D341Med (cell line): ENCODE measurements around the gene CMTM8.

Experiments
- DNase-seq: peaks from one replicate; pipeline ENCODE4 v3.0.0; 2012; ENCODE audit warnings: low spot score

Gene CMTM8

DNA sequence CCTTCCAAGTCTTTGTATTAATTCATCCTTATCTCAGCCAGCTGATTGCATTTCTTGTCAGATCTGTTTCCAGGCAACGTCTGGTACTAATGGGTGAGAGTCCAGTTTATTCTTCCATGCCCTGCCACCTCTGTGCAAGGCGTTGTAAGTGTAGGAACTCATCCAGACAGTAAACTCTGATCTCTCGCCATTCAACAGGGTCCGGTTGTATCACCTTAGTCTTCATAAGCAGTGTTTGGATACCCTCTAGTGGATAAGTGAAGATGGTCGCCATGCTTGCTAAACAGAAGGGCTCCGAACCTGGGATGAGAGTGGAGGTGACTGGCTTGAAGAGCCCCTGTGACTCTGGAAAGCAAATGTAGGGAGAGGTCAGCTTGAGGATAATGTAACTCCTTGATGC lies 101.6 kb downstream of the CMTM8 start:
- peak; percentile 67 for DNase-seq

DNA sequence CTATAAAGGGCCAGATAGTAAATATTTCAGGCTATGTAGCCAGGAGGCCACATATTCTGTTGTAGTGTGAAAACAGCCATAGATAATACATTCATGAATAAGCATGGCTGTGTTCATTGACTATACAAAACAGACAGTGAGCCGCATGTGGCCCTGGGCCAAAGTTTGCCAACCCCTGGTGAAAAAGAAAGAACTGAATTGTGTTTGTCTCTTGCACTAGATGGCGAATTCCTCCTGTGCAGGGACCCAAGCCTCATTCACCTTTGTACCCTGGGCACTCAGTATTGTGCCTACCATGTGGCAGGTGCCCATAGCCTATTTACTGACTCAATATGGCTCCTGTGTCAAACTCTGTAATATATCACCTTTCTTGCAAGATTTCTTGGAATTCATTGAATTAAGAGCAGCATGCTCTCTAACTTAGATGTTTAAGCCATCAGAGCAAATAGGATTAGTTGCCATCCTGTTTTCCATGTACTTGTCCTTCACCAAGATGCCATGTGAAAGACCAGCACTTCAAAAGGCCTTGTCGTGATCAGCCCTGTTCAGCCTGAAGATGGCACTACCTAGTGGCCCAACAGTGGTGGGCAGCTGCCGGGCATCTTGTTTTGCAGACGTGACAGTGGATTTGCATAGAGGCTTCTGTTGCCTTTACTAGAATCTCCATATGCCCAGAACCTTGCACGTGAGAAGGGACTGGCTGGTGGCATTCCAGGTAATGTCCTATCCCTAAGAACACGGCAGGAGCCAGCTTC lies 102.3 kb downstream of the CMTM8 start:
- DNase-seq = no peak

- DNase-seq = no peak
Measured at GRCh38 chr3:32347343-32348125, 109.1 kb downstream of the CMTM8 start.

DNA sequence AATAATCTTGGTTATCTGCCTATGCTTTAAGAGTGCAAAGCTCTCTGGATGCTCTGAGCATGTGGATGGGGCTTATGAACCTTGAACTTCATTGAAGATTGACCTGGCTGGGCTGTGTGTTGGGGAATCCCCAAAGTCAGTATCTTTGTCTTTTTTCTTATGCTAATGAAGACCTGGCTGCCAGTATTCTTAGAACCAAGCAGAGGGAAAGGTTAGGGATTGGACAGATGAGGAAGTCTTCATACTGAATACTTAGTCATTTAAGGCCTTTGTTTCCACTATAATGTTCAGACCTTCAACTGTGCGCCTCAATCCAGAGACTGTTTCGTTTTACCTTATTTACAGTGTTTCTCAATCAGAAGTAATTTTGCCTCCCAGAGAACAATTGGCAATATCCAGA lies 110.7 kb downstream of the CMTM8 start:
- no peak for DNase-seq

- DNase-seq = no peak
Measured at GRCh38 chr3:32352563-32352962, 114.1 kb downstream of the CMTM8 start.

GRCh38 chr3:32353351-32353750 lies 114.9 kb downstream of the CMTM8 start:
- DNase-seq = no peak

- DNase-seq = no peak
Measured at GRCh38 chr3:32354362-32354778, 115.9 kb downstream of the CMTM8 start.

DNA sequence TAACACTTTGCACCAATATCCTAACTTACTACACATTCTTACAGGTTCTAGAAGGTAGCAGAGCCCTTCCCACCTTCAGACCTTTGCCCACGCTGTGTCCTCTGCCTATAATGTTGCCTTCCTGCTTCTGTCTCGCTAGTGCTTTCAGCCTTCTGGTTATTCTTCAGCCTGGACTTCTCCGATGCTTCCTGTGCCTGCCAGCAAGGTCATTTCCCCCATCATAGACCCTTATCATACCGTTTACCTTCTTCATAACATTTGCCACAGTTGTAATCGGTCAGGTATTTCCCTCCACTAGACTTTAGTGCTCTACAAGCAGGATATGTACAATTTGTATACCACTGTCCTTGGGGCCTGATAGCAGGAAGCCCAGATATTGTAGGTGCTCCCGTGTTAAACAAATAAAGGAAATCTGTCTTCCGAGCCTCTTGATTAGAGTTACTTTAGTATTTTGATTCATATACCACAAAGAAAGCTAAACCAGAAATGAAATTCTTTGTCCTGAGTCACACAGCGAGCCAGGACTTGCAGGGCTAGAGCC lies 117.3 kb downstream of the CMTM8 start:
- DNase-seq = no peak

DNA sequence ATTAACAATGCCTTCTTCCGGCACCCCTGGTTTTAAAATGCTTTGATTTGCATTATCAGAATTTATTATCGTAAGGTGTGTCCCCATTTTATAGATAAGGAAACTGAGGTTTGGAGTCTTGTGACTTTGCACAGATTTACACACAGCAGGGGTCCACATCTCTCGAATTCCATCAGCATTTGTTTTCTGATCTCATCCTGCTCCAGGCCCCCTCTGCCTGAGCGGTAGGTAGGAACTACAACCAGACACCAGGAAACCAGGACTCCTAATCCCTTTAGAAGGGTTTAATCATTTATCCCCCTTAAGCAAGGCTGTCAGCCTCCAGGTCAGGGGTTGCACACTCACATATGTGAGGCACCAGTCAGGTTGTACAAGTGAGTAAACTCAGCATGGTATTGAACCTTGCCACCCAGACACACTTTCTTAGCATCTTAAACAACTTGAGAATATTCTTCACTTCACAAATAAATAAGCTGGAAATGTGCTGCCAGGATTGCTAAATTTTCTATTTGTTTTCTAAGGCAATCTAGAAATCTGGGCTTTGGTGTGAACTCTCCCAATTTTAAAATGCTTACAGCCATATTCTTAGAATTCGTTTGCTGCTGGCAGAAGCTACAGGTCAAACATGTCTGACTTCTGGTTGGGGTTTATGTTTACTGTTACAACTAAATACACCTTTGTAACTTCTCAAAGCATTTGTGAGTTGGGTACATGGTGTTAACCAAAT lies 121.4 kb downstream of the CMTM8 start:
- DNase-seq = no peak

DNA sequence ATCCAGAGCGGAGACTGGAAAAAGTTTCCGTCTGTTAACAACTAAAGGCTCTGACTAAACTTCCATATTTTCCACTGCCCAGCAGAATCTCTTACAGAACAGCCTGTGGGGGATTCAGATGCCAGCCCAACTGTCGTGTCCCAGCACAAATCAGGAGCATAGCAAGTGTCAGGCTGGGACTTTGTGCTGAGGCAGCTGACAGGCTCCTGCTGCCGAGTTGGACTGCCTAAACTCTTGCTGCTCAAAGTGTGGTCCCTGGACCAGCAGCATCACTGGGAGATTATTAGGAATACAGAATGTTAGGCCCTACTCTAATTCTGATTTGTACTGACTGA lies 122.0 kb downstream of the CMTM8 start:
- no peak for DNase-seq

DNA sequence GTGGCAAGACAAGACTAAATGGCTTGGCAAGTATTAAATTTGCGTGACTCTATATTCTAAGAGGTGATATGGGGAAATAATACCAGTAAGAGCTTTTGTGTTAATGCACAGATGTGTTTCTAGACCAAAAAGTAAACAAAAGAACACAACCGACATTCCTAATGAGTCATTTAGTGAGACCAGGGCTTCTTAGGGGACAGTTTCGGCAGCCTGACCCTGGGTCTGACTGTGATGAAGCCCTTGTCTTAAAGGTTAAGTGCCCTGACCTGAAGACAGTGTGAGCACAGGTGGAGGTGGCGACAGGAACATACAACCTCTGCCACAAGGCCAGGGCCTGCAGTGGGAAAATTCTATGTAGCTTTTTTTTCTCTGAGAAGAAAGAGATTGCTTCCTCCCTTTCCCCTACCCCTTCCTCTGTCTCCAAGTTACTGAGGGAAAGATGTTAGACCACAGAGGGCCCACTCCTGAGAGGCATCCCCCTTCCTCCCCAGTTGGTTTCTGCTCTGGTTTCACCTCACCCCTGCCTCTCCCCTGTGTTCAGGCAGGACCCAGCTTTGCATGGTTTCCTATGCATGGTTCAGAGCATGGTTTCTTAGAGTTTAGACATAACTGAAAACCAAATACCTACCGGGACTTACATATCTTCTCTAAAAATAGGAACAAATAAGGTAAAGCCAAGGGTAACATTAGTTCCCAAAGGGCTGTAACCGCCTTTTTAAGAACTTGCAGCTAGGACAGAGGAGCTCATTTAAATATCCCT lies 128.3 kb downstream of the CMTM8 start:
- no peak for DNase-seq

DNA sequence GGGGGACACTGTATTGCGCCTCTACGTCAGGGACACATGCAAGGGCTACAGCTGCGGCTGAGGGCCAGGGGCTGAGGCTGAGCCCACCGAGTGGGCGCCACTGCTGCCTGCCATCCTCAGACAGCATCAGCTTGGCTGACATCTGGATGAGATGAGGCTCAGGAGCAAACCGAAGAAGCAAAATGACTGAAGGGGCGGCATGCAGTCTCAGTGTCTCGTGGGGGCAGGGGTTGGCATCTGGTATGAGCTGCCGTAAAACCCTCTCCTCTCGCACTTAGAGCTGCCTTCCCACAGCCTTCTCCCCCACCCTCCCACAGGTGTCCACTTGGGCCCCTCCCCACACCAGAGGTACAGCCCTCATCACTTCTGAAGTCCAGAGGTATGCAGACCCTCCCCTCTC lies 129.0 kb downstream of the CMTM8 start:
- DNase-seq = no peak

DNA sequence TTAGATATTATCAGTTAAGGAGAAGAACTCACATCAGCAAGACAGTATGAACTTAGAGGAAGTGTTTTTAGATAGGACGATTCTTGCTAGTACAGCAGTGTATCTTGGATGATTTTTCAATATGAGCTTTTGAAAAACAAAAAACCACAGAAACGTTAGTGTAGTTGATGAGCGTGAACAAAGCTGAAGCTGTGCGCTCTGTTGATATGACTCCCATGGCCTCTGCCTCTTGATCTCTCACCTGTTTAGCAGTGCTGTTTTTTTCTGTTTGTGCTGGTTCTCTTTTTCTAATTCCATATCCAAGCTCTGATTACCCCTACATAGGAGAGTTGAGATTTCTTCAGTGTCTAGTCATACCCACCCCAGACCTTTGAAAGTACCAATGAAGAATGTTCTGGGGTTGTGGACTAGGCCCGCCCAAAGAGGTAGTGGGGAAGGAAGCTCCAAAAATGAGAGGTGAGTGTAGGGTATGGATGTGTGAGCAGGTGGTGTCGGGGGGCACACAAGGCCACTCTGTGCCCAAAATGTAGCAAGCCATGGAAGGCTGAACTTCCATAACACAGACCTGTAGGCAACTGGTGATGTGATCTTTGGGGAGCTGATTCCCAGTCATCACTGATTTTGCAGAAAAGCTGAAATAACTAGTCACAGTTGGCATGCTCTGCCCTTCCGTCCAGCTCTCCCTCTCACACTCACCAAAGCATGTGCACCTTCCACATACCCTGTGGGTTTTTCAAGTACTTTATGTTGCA lies 133.2 kb downstream of the CMTM8 start:
- DNase-seq = no peak

DNA sequence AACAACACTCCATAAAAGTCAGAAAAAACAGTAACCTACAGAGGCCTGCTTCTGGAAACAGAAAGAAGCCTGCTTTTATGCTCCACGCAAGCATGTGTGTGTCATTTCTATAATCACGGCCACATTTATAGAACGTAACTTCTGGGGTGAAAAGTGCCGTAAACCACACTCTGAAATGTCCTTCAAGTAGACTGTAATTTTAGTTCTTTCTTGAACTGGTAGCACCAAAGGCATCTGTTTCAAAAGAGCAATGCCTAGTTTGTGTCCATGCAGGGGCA lies 133.7 kb downstream of the CMTM8 start:
- DNase-seq = no peak

DNA sequence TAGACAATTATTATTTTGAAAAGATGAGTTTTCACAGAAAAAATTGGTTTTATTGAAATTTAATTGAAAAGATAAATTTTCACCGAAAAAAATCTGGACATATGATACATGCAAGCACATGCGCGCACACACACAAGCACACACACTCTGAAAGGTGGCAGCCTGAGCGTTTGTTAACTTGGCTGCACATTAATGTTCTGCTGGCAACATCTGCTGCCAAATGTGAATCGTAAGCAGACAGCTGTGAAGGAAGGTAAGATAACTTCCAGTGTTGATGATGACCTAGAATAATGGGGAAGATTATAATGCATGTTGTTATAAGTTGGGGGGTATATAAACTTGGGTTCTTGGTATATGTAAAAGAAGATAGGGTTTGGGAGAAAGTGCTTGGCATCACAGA lies 134.8 kb downstream of the CMTM8 start:
- no peak for DNase-seq

DNA sequence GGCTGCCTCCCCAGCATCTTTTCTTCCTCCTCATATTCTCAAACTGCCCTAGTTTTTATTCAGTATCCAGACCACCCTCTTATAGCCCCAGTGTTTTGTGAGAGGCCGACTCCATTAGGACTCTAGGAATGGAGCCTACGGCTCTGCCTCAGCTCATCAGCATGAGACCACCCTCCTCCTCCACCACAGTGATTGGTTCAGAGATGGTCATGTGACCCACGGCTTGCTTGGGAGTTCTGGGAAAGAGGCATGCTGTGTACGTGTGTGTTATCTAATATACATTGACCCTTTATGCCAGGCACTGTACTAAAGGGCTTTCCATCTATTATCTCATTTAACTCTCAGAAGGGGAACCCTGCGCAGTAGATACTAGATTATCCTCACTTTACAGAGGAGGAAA lies 135.4 kb downstream of the CMTM8 start:
- no peak for DNase-seq

DNA sequence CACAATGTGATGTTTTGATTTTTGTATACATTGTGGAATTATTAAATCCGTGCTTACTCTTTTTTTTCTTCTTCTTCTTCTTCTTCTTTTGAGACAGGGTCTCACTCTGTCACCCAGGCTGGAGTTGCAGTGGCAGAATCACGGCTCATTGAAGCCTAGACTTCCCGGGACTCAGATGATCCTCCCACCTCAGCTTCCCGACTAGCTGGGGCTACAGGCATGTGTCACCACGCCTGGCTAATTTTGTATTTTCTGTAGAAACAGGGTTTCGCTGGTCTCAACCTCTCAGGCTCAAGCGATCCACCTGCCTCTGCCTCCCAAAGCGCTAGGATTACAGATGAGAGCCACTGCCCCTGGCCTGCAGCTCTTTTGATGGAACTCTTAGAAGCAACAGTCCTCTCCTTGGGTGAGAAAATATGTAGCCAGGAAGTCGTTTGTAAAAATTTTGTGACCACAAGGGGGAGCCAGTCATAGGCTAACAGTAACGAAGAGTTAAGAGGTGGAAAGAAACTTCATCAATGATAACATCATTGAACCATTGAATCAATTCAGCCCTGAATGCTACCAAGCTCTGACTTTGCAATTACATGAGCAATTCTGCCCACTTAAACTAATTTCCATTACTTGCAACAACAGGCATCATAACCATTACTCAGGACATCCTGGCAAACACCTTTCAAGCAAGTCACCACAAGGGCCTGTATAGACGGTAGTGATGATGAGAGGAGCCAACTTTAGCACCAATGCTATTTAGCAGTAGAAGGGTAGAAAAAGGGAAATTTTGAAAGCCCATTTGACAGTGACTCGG lies 136.5 kb downstream of the CMTM8 start:
- peak; percentile 46 for DNase-seq

- DNase-seq = no peak
Measured at GRCh38 chr3:32375596-32375930, 137.1 kb downstream of the CMTM8 start.

DNA sequence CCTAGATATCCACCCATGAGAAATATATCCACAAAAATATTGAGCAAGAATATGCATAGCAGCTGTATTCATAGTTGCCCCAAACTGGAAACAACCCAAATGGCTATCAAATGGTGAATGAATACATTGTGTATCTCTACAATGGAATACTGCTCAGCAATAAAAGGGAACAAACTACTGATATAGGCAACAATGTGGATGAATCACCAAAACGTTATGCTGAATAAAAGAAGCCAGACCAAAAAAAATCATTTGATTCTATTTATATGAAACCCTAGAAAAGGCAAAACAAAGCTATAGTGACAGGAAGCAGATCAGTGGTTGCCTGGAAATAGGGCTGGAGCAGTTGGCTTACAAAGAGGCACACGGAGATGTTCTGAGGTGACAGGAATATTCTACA lies 137.6 kb downstream of the CMTM8 start:
- no peak for DNase-seq

GRCh38 chr3:32379831-32380500 lies 141.5 kb downstream of the CMTM8 start:
- DNase-seq = no peak
